Osteoblast (primary cell): ENCODE results near the gene TMEM108. TPM values are rescaled to one million over a fixed set of nuclear protein-coding genes. Genes with fewer than 3 reads are reported as not detected.

Source experiments
- DNase-seq: peaks from one replicate; pipeline ENCODE4 v3.0.0; 2011; ENCODE audit warnings: low spot score, mixed read lengths; ENCODE audit not compliant: insufficient read length; ENCODE audit errors: missing footprints
- H2AFZ ChIP-seq: 2 replicates; pipeline ENCODE4 v1.6.0; 2011; ENCODE audit warnings: mild to moderate bottlenecking, low read length
- H3K27ac ChIP-seq: 2 replicates; pipeline ENCODE4 v1.5.1; 2011; ENCODE audit warnings: mild to moderate bottlenecking, low read depth, low read length, moderate library complexity
- H3K27me3 ChIP-seq: 2 replicates; pipeline ENCODE4 v1.6.0; 2012; ENCODE audit warnings: mild to moderate bottlenecking, control low read depth, inconsistent platforms, low read length, moderate library complexity; ENCODE audit not compliant: insufficient read depth
- H3K36me3 ChIP-seq: 2 replicates; pipeline ENCODE4 v1.5.1; 2011; ENCODE audit warnings: mild to moderate bottlenecking, low read length, control low read depth, moderate library complexity; ENCODE audit not compliant: insufficient read depth
- H3K4me1 ChIP-seq: 2 replicates; pipeline ENCODE4 v1.5.1; 2011; ENCODE audit warnings: mild to moderate bottlenecking, low read length, control low read depth, moderate library complexity; ENCODE audit not compliant: insufficient read depth
- H3K4me2 ChIP-seq: 2 replicates; pipeline ENCODE4 v1.6.0; 2011; ENCODE audit warnings: mild to moderate bottlenecking, low read length; ENCODE audit not compliant: insufficient read depth
- H3K4me3 ChIP-seq: fragments of 200-600 bp; sonication (generic); 3 replicates; pipeline ENCODE4 v1.5.1; 2012; ENCODE audit warnings: mild to moderate bottlenecking, low read length, inconsistent platforms; ENCODE audit not compliant: insufficient read depth
- H3K79me2 ChIP-seq: 2 replicates; pipeline ENCODE4 v1.6.0; 2012; ENCODE audit warnings: mild to moderate bottlenecking, low read length, control low read depth, inconsistent platforms; ENCODE audit not compliant: insufficient read depth
- H3K9me3 ChIP-seq: 2 replicates; pipeline ENCODE4 v1.5.1; 2011; ENCODE audit warnings: low read depth, low read length, control low read depth
- H4K20me1 ChIP-seq: 2 replicates; pipeline ENCODE4 v1.6.0; 2012; ENCODE audit warnings: mild to moderate bottlenecking, low read length, control low read depth; ENCODE audit not compliant: insufficient read depth
- total RNA-seq: library from RNA; depleted of rRNA; stranded (reverse); fragments of >200 nt; gene quantifications from 2 replicates; pipeline ENCODE4 v1.2.3, GENCODE V29; 2012
- TF ChIP-seq, protein P1 (sequence below): IDR thresholded peaks from 2 replicates; pipeline ENCODE4 v1.5.1; 2011; ENCODE audit warnings: mild to moderate bottlenecking, low read depth, low read length, moderate library complexity; ENCODE audit errors: extremely low read depth

Gene TMEM108
- total RNA-seq, 1 donor, result 0.36 TPM

DNA sequence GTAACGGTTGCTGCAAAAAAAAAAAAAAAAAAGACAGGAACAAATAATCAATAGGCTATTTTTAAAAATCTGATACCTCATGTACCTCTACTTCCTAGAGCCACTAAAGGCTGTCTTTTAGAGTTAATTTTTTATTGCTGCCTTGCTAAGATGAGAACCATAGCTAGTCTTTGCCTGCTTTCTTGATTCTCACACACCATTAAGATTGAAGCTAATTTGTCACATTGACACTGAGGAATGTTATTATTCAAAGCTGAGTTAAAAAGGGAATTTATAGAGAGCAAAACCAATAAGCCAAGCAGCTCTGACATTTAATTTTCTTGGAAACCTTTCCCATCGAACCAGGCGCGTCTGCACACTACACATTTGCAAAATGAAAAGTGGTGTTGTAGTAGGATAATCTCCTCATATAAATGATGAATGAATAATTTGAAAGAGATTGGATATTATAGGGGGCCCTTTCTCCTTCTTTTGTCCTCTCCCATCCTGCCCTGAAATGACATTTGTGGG lies 149.7 kb downstream of the TMEM108 start:
- Histone ChIP-seq H3K27me3 (peaks cover 3% of the 10 kb centered on the region), H3K4me2 (no peak overlapping the region), H3K4me3 (no peak overlapping the region), H3K79me2 (no peaks in the 10 kb centered on the region), H3K27ac (no peak overlapping the region), H4K20me1 (no peaks in the 10 kb centered on the region), H3K4me1 (no peaks in the 10 kb centered on the region), H3K36me3 (no peaks in the 10 kb centered on the region), H3K9me3 (no peaks in the 10 kb centered on the region), H2AFZ (no peak overlapping the region)
- TF ChIP-seq, protein P1, sequence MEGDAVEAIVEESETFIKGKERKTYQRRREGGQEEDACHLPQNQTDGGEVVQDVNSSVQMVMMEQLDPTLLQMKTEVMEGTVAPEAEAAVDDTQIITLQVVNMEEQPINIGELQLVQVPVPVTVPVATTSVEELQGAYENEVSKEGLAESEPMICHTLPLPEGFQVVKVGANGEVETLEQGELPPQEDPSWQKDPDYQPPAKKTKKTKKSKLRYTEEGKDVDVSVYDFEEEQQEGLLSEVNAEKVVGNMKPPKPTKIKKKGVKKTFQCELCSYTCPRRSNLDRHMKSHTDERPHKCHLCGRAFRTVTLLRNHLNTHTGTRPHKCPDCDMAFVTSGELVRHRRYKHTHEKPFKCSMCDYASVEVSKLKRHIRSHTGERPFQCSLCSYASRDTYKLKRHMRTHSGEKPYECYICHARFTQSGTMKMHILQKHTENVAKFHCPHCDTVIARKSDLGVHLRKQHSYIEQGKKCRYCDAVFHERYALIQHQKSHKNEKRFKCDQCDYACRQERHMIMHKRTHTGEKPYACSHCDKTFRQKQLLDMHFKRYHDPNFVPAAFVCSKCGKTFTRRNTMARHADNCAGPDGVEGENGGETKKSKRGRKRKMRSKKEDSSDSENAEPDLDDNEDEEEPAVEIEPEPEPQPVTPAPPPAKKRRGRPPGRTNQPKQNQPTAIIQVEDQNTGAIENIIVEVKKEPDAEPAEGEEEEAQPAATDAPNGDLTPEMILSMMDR, result no peak
- DNase-seq, result no peak

DNA sequence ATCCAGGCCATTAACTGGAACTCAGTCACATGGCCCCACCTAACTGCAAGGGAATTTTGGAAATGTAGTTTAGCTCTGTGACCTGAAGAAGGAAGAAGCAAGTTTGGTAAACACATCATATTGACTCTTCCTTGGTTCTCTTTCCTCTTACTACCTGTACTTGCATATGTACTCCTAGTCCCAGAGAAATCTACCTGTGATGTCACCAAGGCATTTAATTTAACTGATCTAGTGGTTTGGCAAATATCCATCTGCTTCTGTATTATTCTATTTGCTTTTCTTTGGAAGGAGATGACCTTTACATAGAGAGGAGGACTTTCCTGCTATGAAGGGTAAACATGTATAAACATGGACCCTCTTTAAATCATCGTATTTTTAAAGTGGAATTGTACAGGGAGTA lies 150.8 kb downstream of the TMEM108 start:
- H3K4me3 ChIP-seq, result no peak overlapping the region
- H3K9me3 ChIP-seq, result no peaks in the 10 kb centered on the region
- H3K27ac ChIP-seq, result no peak overlapping the region
- no peak overlapping the region for H2AFZ ChIP-seq
- H3K4me2 ChIP-seq, result no peak overlapping the region
- H3K36me3 ChIP-seq, result no peaks in the 10 kb centered on the region
- H4K20me1 ChIP-seq, result no peaks in the 10 kb centered on the region
- H3K79me2 ChIP-seq, result no peaks in the 10 kb centered on the region
- no peak for DNase-seq
- H3K4me1 ChIP-seq, result no peaks in the 10 kb centered on the region
- TF ChIP-seq, protein P1, result no peak
- H3K27me3 ChIP-seq, result peaks cover 3% of the 10 kb centered on the region

DNA sequence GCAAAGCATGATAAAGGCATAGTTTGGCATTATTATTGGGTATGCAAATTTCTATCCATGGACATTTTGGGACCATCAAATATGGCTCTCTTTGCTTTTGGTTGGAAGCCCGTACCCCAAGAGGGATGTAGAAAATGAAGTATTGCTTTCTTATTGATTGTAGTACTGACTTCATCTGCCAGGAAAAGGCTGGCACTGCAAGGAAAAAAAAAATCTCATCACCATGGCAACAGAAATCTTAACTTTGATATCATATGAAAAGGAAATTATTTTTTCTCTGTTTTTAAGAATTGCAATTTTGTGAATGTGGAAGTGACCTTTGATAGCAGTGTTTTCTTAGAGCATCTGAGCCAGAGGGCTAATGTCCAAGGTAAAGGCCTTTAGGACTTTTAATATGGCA lies 151.7 kb downstream of the TMEM108 start:
- Histone ChIP-seq H3K4me1 (no peaks in the 10 kb centered on the region), H3K27ac (no peak overlapping the region), H3K4me2 (no peak overlapping the region), H2AFZ (no peak overlapping the region), H4K20me1 (no peaks in the 10 kb centered on the region), H3K36me3 (no peaks in the 10 kb centered on the region), H3K79me2 (no peaks in the 10 kb centered on the region), H3K27me3 (peaks cover 3% of the 10 kb centered on the region), H3K4me3 (no peak overlapping the region), H3K9me3 (no peaks in the 10 kb centered on the region)
- TF ChIP-seq, protein P1, result no peak
- DNase-seq, result no peak

DNA sequence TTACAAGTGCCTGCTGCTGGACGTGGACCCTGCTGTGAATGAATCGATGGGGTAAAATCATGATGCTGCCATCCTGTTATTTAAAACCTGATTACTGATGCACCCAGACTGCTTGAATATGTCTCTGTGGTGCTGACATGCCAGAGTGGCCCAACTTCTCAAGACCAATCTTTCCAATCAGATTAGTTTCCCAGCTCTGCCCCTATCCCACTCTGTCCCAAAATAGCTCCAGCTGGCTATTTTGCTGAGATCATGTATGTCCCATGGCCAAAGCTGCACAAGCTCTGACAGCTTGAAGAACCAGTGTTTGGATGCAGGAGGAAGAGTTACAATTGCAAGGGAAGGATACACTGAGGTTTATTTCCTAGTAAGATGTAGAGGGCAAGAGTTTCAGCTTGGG lies 153.6 kb downstream of the TMEM108 start:
- Histone ChIP-seq H3K36me3 (no peaks in the 10 kb centered on the region), H3K4me1 (no peaks in the 10 kb centered on the region), H3K27me3 (peaks cover 3% of the 10 kb centered on the region), H3K27ac (no peak overlapping the region), H3K9me3 (no peaks in the 10 kb centered on the region), H3K79me2 (no peaks in the 10 kb centered on the region), H3K4me3 (no peak overlapping the region), H2AFZ (no peak overlapping the region), H4K20me1 (no peaks in the 10 kb centered on the region), H3K4me2 (no peak overlapping the region)
- TF ChIP-seq, protein P1, result no peak
- DNase-seq, result no peak
